ENCODE measurements around the gene IDH3B. TPM values are rescaled to one million over a fixed set of nuclear protein-coding genes. Genes with fewer than 3 reads are reported as not detected.

Gene IDH3B
- total RNA-seq, 2 experiments from 2014 or later = 95.6 to 99.1 TPM

- no peaks in the 10 kb centered on the region for H3K9me3 Mint-ChIP-seq
- peaks cover 54% of the 10 kb centered on the region for H3K4me1 Mint-ChIP-seq (ENCODE audit: low read depth)
- DNase-seq = no peak
- peak overlapping the region; percentile 90 for H3K4me3 Mint-ChIP-seq
- peak overlapping the region; percentile 89 for H3K27ac Mint-ChIP-seq
- H3K36me3 Mint-ChIP-seq = peaks cover 66% of the 10 kb centered on the region
- intact Hi-C loops (cut with micrococcal nuclease) = loop anchor here (2.0 to 5.0 kb wide), 3 partner anchors 131 to 183 kb away; partner anchors contain the start of genes SNRPB and ZNF343
- ChIA-PET CTCF (interaction anchor here (0.6 to 1.3 kb wide), 2 partner anchors 34 to 66 kb away, joined by 4 to 5 read pairs; no protein-coding TSS in a partner anchor), POLR2A (interaction anchor here (0.7 to 5.6 kb wide), 7 partner anchors 11 to 550 kb away, joined by 3 to 68 read pairs (median 5); partner anchors contain the start of genes IDH3B and SNRPB)
- H3K27me3 Mint-ChIP-seq = no peaks in the 10 kb centered on the region
Measured at GRCh38 chr20:2653556-2654383, 10.2 kb downstream of the IDH3B start.

- Mint-ChIP-seq H3K4me1 (ENCODE audit: low read depth) (peaks cover 49% of the 10 kb centered on the region), H3K9me3 (no peaks in the 10 kb centered on the region), H3K27ac (peak overlapping the region; percentile 89), H3K36me3 (peaks cover 59% of the 10 kb centered on the region), H3K27me3 (no peaks in the 10 kb centered on the region), H3K4me3 (peak overlapping the region; percentile 90)
- ChIA-PET POLR2A (interaction anchor here (0.7 to 5.6 kb wide), 15 partner anchors 12 to 550 kb away, joined by 3 to 68 read pairs (median 4); partner anchors contain the start of genes IDH3B and SNRPB), CTCF (interaction anchor here (0.6 to 2.2 kb wide), 6 partner anchors 20 to 131 kb away, joined by 3 to 8 read pairs (median 4); no protein-coding TSS in a partner anchor)
- intact Hi-C loops (cut with micrococcal nuclease) = loop anchor here (1.0 to 5.0 kb wide), 4 partner anchors 11 to 182 kb away; partner anchors contain the start of genes IDH3B, SNRPB and ZNF343
- DNase-seq = no peak
Measured at GRCh38 chr20:2652724-2653555, 11.1 kb downstream of the IDH3B start.

GRCh38 chr20:2651772-2652723 lies 12.0 kb downstream of the IDH3B start, which contains the start of gene NOP56:
Gene NOP56 (plus strand): TSS chr20:2652632. CDS start chr20:2652661, 29 bp downstream.
- peaks cover 49% of the 10 kb centered on the region for H3K4me1 Mint-ChIP-seq (ENCODE audit: low read depth)
- ChIA-PET POLR2A (interaction anchor here (0.8 to 5.6 kb wide), 19 partner anchors 9 to 551 kb away, joined by 3 to 68 read pairs (median 4); partner anchors contain the start of genes IDH3B and SNRPB), CTCF (interaction anchor here (0.8 to 4.0 kb wide), 11 partner anchors 21 to 349 kb away, joined by 3 to 26 read pairs (median 3); no protein-coding TSS in a partner anchor)
- H3K4me3 Mint-ChIP-seq = peak within 1 kb of the TSS; percentile 90
- DNase-seq = peak; percentile 95
- peaks cover 50% of the 10 kb centered on the region for H3K36me3 Mint-ChIP-seq
- H3K27ac Mint-ChIP-seq = peak within 1 kb of the TSS; percentile 93
- no peaks in the 10 kb centered on the region for H3K9me3 Mint-ChIP-seq
- H3K27me3 Mint-ChIP-seq = no peaks in the 10 kb centered on the region
- intact Hi-C loops (cut with micrococcal nuclease) = loop anchor here (1.0 to 5.0 kb wide), 4 partner anchors 12 to 181 kb away; partner anchors contain the start of genes IDH3B, SNRPB and ZNF343

- POLR2A ChIA-PET = no interaction called here
- H3K4me3 Mint-ChIP-seq = no peak overlapping the region
Measured at GRCh38 chr20:2643708-2644107, 20.3 kb downstream of the IDH3B start.

GRCh38 chr20:2640899-2641298 lies 23.1 kb downstream of the IDH3B start:
- intact Hi-C loops (cut with micrococcal nuclease) = no loop called here

More at GRCh38 chr20:2643708-2644107, 20.3 kb downstream of the IDH3B start:
- Mint-ChIP-seq H3K4me1 (ENCODE audit: low read depth) (no peaks in the 10 kb centered on the region), H3K9me3 (peaks cover 2% of the 10 kb centered on the region), H3K36me3 (peaks cover 4% of the 10 kb centered on the region), H3K27me3 (no peaks in the 10 kb centered on the region), H3K27ac (no peak overlapping the region)
- DNase-seq = no peak
- intact Hi-C loops (cut with micrococcal nuclease) = no loop called here
- CTCF ChIA-PET = interaction anchor here (0.9 to 3.0 kb wide), 3 partner anchors 21 to 122 kb away, joined by 3 to 16 read pairs (median 3); partner anchors contain the start of gene IDH3B

GRCh38 chr20:2640260-2640659 lies 23.8 kb downstream of the IDH3B start:
- no peaks in the 10 kb centered on the region for H3K27me3 Mint-ChIP-seq
- ChIA-PET CTCF (interaction anchor here (2.9 kb wide), 1 partner anchor 118 kb away, joined by 11 read pairs; no protein-coding TSS in a partner anchor), POLR2A (no interaction called here)
- no peak overlapping the region for H3K4me3 Mint-ChIP-seq
- no peak overlapping the region for H3K27ac Mint-ChIP-seq
- no peak for DNase-seq
- peaks cover 4% of the 10 kb centered on the region for H3K36me3 Mint-ChIP-seq
- H3K4me1 Mint-ChIP-seq (ENCODE audit: low read depth) = no peaks in the 10 kb centered on the region
- intact Hi-C loops (cut with micrococcal nuclease) = no loop called here
- peaks cover 2% of the 10 kb centered on the region for H3K9me3 Mint-ChIP-seq

More at GRCh38 chr20:2640899-2641298, 23.1 kb downstream of the IDH3B start:
- no peak overlapping the region for H3K4me3 Mint-ChIP-seq
- peaks cover 4% of the 10 kb centered on the region for H3K36me3 Mint-ChIP-seq
- H3K27me3 Mint-ChIP-seq = no peaks in the 10 kb centered on the region
- ChIA-PET POLR2A (no interaction called here), CTCF (interaction anchor here (2.9 kb wide), 1 partner anchor 119 kb away, joined by 11 read pairs; no protein-coding TSS in a partner anchor)
- peaks cover 2% of the 10 kb centered on the region for H3K9me3 Mint-ChIP-seq
- H3K4me1 Mint-ChIP-seq (ENCODE audit: low read depth) = no peaks in the 10 kb centered on the region
- no peak overlapping the region for H3K27ac Mint-ChIP-seq
- DNase-seq = no peak

- H3K36me3 Mint-ChIP-seq = no peaks in the 10 kb centered on the region
- H3K27me3 Mint-ChIP-seq = peaks cover 6% of the 10 kb centered on the region
- no peaks in the 10 kb centered on the region for H3K4me1 Mint-ChIP-seq (ENCODE audit: low read depth)
- DNase-seq = no peak
- no peak overlapping the region for H3K27ac Mint-ChIP-seq
- POLR2A ChIA-PET = interaction anchor here (1.1 kb wide), 1 partner anchor 15 kb away, joined by 4 read pairs; the partner anchor contains the start of gene NOP56
- no peaks in the 10 kb centered on the region for H3K9me3 Mint-ChIP-seq
- CTCF ChIA-PET = interaction anchor here (1.1 to 1.6 kb wide), 3 partner anchors 9 to 148 kb away, joined by 3 to 9 read pairs (median 3); no protein-coding TSS in a partner anchor
- H3K4me3 Mint-ChIP-seq = no peak overlapping the region
- intact Hi-C loops (cut with micrococcal nuclease) = no loop called here
Measured at GRCh38 chr20:2637246-2637645, 26.8 kb downstream of the IDH3B start.

GRCh38 chr20:2633381-2633780 lies 30.6 kb downstream of the IDH3B start:
- H3K4me3 Mint-ChIP-seq = no peak overlapping the region
- H3K9me3 Mint-ChIP-seq = peaks cover 11% of the 10 kb centered on the region
- no peak for DNase-seq
- POLR2A ChIA-PET = interaction anchor here (1.1 kb wide), 1 partner anchor 19 kb away, joined by 3 read pairs; the partner anchor contains the start of gene NOP56
- H3K4me1 Mint-ChIP-seq (ENCODE audit: low read depth) = no peaks in the 10 kb centered on the region
- intact Hi-C loops (cut with micrococcal nuclease) = no loop called here
- no peak overlapping the region for H3K27ac Mint-ChIP-seq
- peaks cover 17% of the 10 kb centered on the region for H3K27me3 Mint-ChIP-seq
- CTCF ChIA-PET = no interaction called here
- no peaks in the 10 kb centered on the region for H3K36me3 Mint-ChIP-seq

GRCh38 chr20:2631228-2631627 lies 32.8 kb downstream of the IDH3B start:
- Mint-ChIP-seq H3K9me3 (peaks cover 13% of the 10 kb centered on the region), H3K27me3 (peaks cover 17% of the 10 kb centered on the region), H3K36me3 (no peaks in the 10 kb centered on the region), H3K4me1 (ENCODE audit: low read depth) (no peaks in the 10 kb centered on the region), H3K4me3 (no peak overlapping the region), H3K27ac (no peak overlapping the region)
- intact Hi-C loops (cut with micrococcal nuclease) = no loop called here
- ChIA-PET CTCF (interaction anchor here (0.5 to 1.5 kb wide), 2 partner anchors 88 to 109 kb away, joined by 3 to 4 read pairs; no protein-coding TSS in a partner anchor), POLR2A (no interaction called here)
- DNase-seq = no peak

GRCh38 chr20:2626853-2627541 lies 37.0 kb downstream of the IDH3B start:
- H3K4me1 Mint-ChIP-seq (ENCODE audit: low read depth) = no peaks in the 10 kb centered on the region
- H3K4me3 Mint-ChIP-seq = no peak overlapping the region
- ChIA-PET CTCF (no interaction called here), POLR2A (no interaction called here)
- H3K9me3 Mint-ChIP-seq = peaks cover 15% of the 10 kb centered on the region
- intact Hi-C loops (cut with micrococcal nuclease) = no loop called here
- H3K27me3 Mint-ChIP-seq = peaks cover 12% of the 10 kb centered on the region
- peaks cover 3% of the 10 kb centered on the region for H3K36me3 Mint-ChIP-seq
- DNase-seq = no peak
- H3K27ac Mint-ChIP-seq = no peak overlapping the region

All from activated CD4-positive, alpha-beta memory T cell treated with anti-CD3 and anti-CD28 coated beads for 36 hours (primary cell).